ENCODE measurements around the gene GOLGA7B. TPM values are rescaled to one million over a fixed set of nuclear protein-coding genes. Genes with fewer than 3 reads are reported as not detected.

The GOLGA7B gene
- total and polyA plus RNA-seq, 2 donors (not counting 3 experiments of a cell fraction or from before 2014, with no cell fraction given): 0.03 TPM; not detected in 1

- ChIA-PET CTCF (interaction anchor here (1.3 to 5.9 kb wide), 5 partner anchors 18 to 170 kb away, joined by 4 to 118 read pairs (median 18); no protein-coding TSS in a partner anchor), POLR2A (no interaction called here)
- TF ChIP-seq MAX (IDR thresholded peaks at IDR 0.05; ENCODE audit: insufficient read depth, insufficient read length) (no peak), JUN (IDR thresholded peaks at IDR 0.05; ENCODE audit: borderline replicate concordance, insufficient read depth, insufficient read length, low read depth) (no peak), POLR2AphosphoS5 (IDR thresholded peaks at IDR 0.05; ENCODE audit: insufficient read depth, low read depth, low read length) (no peak)
- BruUV-seq (replicated peaks): no TSS peak
- FAIRE-seq: no peak
- H4K20me1 ChIP-seq (replicated peaks; ENCODE audit: control insufficient read depth, extremely low read depth, insufficient read depth, low read length): no peaks in the 10 kb centered on the region
- H3K4me3 ChIP-seq (replicated peaks in 1 of 3; ENCODE audit: insufficient read depth in 1 of 3, low read depth in 1 of 3, low read length in 3 of 3): no peak overlapping the region
- no peak for DNase-seq (ENCODE audit: low read depth, low spot score)
- no peaks in the 10 kb centered on the region for H3K36me3 ChIP-seq (ENCODE audit: control insufficient read depth in 2 of 2, extremely low read depth in 1 of 2, insufficient read depth in 2 of 2, low read length in 2 of 2)
- intact Hi-C loops (cut with micrococcal nuclease) (no loop called here), dilution Hi-C loops (cut with MboI; ENCODE audit: extremely low pct_ligation_motif_present, low sequenced_read_pairs) (no loop called here)
- no peak overlapping the region for H2AFZ ChIP-seq (ENCODE audit: low read depth, low read length)
- H3K27ac ChIP-seq (ENCODE audit: insufficient read depth, low read depth, low read length): no peak overlapping the region
- H3K9me1 ChIP-seq (replicated peaks; ENCODE audit: control insufficient read depth, extremely low read depth, insufficient read depth, low read length): no peaks in the 10 kb centered on the region
- peaks cover 5% of the 10 kb centered on the region for H3K4me1 ChIP-seq (ENCODE audit: control insufficient read depth, extremely low read depth, insufficient read depth, low read length)
- H3K27me3 ChIP-seq (ENCODE audit: control insufficient read depth in 2 of 2, insufficient read depth in 2 of 2, low read length in 2 of 2): peaks cover 13 to 15% of the 10 kb centered on the region in 2 experiments
- no peaks in the 10 kb centered on the region for H3K79me2 ChIP-seq (ENCODE audit: control insufficient read depth, insufficient read depth, low read length)
- H3K9ac ChIP-seq (replicated peaks; ENCODE audit: extremely low read depth, insufficient read depth, low read length): no peak overlapping the region
- H3K9me3 ChIP-seq (replicated peaks; ENCODE audit: control insufficient read depth, insufficient read depth, low read length): no peaks in the 10 kb centered on the region
- no peak overlapping the region for H3K4me2 ChIP-seq (ENCODE audit: insufficient read depth, low read length)
Measured at GRCh38 chr10:97870990-97871389, 21.3 kb downstream of the GOLGA7B start.

GRCh38 chr10:97873569-97873968 is 23.9 kb downstream of the GOLGA7B start:
- intact Hi-C loops (cut with micrococcal nuclease) (no loop called here), dilution Hi-C loops (cut with MboI; ENCODE audit: extremely low pct_ligation_motif_present, low sequenced_read_pairs) (no loop called here)
- FAIRE-seq: no peak
- H3K4me3 ChIP-seq (replicated peaks in 1 of 3; ENCODE audit: insufficient read depth in 1 of 3, low read depth in 1 of 3, low read length in 3 of 3): no peak overlapping the region
- H3K4me2 ChIP-seq (ENCODE audit: insufficient read depth, low read length): no peak overlapping the region
- CTCF ChIA-PET: interaction anchor here (0.8 to 2.5 kb wide), 5 partner anchors 15 to 168 kb away, joined by 3 to 17 read pairs (median 7); no protein-coding TSS in a partner anchor
- no peaks in the 10 kb centered on the region for H3K9me3 ChIP-seq (replicated peaks; ENCODE audit: control insufficient read depth, insufficient read depth, low read length)
- TF ChIP-seq MYC (IDR thresholded peaks at IDR 0.05; ENCODE audit: low read depth, low read length) (no peak), POLR2AphosphoS5 (IDR thresholded peaks at IDR 0.05; ENCODE audit: insufficient read depth, low read depth, low read length) (no peak)
- H3K36me3 ChIP-seq (ENCODE audit: control insufficient read depth in 2 of 2, extremely low read depth in 1 of 2, insufficient read depth in 2 of 2, low read length in 2 of 2): no peaks in the 10 kb centered on the region
- peaks cover 13 to 15% of the 10 kb centered on the region in 2 experiments for H3K27me3 ChIP-seq (ENCODE audit: control insufficient read depth in 2 of 2, insufficient read depth in 2 of 2, low read length in 2 of 2)
- H3K79me2 ChIP-seq (ENCODE audit: control insufficient read depth, insufficient read depth, low read length): no peaks in the 10 kb centered on the region
- no peak for DNase-seq (ENCODE audit: low read depth, low spot score)
- peaks cover 5% of the 10 kb centered on the region for H3K4me1 ChIP-seq (ENCODE audit: control insufficient read depth, extremely low read depth, insufficient read depth, low read length)
- H3K27ac ChIP-seq (ENCODE audit: insufficient read depth, low read depth, low read length): no peak overlapping the region
- POLR2A ChIA-PET: no interaction called here
- H3K9me1 ChIP-seq (replicated peaks; ENCODE audit: control insufficient read depth, extremely low read depth, insufficient read depth, low read length): no peaks in the 10 kb centered on the region
- H2AFZ ChIP-seq (ENCODE audit: low read depth, low read length): no peak overlapping the region
- no TSS peak for BruUV-seq (replicated peaks)
- H4K20me1 ChIP-seq (replicated peaks; ENCODE audit: control insufficient read depth, extremely low read depth, insufficient read depth, low read length): no peaks in the 10 kb centered on the region
- no peak overlapping the region for H3K9ac ChIP-seq (replicated peaks; ENCODE audit: extremely low read depth, insufficient read depth, low read length)
